ENCODE results near the gene CPNE6. TPM values are rescaled to one million over a fixed set of nuclear protein-coding genes. Genes with fewer than 3 reads are reported as not detected.
A peak's percentile ranks its signal among the peaks of the same experiment; 100 is the strongest.

CPNE6 gene
- total and polyA plus RNA-seq, 2 of the 13 experiments (the other 11 are each of a cell fraction or from before 2014, with no cell fraction given) = not detected

- TF ChIP-seq DZIP1 (CRISPR knock-in tag; IDR thresholded peaks at IDR 0.05) = peak; percentile 91; the same call in 1 of the 2 replicates
- TF ChIP-seq ZNF230 (CRISPR knock-in tag; IDR thresholded peaks at IDR 0.05) = peak; percentile 30; the same call in 1 of the 2 replicates
- no peak for TF ChIP-seq ZUFSP (CRISPR knock-in tag; IDR thresholded peaks at IDR 0.05; ENCODE audit: borderline replicate concordance)
These were observed 43.4 kb downstream of the CPNE6 start, which contains the start of the genes DCAF11 and NRL (continued) for GRCh38 chr14:24114532-24115421.

GRCh38 chr14:24115422-24116127, 44.2 kb downstream of the CPNE6 start:
- intact Hi-C loops (cut with micrococcal nuclease; ENCODE audit: unreplicated experiment) (loop anchor here (1.0 to 10.0 kb wide), 5 partner anchors 26 to 1021 kb away; partner anchors contain the start of genes ACIN1, BCL2L2, C14orf119 and EMC9), in situ Hi-C loops (cut with HindIII; ENCODE audit: extremely low pct_ligation_motif_present, low pct_unique_long_range_greater_than_20kb) (loop anchor here (25.0 kb wide), 1 partner anchor 1528 kb away; the partner anchor contains the start of genes ABHD4 and DAD1)
- H3K9me3 ChIP-seq (ENCODE audit: low read length) = no peaks in the 10 kb centered on the region
- no TSS peak for BruUV-seq (replicated peaks)
- no peaks in the 10 kb centered on the region; a peak in 1 of 5 replicates for H3K27me3 ChIP-seq (ENCODE audit: control insufficient read depth in 1 of 2, insufficient read depth in 2 of 2, low read length in 2 of 2)
- H4K20me1 ChIP-seq (ENCODE audit: insufficient read depth, low read length) = no peaks in the 10 kb centered on the region
- peaks cover 41% of the 10 kb centered on the region for H3K4me1 ChIP-seq (ENCODE audit: insufficient read depth, low read length)
- WGBS (ENCODE audit: low lambda C conversion rate) = 11% methylated on average over 14 of the region's 14 CpGs
- ChIA-PET CTCF (ENCODE audit: low intra/inter-chr PET ratio, low total read pairs) (no interaction called here), POLR2A (interaction anchor here (0.6 to 15.5 kb wide), 58 partner anchors 12 to 1349 kb away, joined by 3 to 977 read pairs (median 9); partner anchors contain the start of genes ACIN1, BCL2L2, C14orf119 and CARMIL3)
- peaks cover 36 to 41% of the 10 kb centered on the region in 2 experiments for H3K36me3 ChIP-seq (replicated peaks in 1 of 2; ENCODE audit: control insufficient read depth in 1 of 2, insufficient read depth in 2 of 2, low read length in 2 of 2)
- peak overlapping the region; percentile 92 for H3K4me2 ChIP-seq (ENCODE audit: low read depth, low read length)
- FAIRE-seq (no peak), DNase-seq (ENCODE audit: low spot score) (no peak), ATAC-seq (no peak)
- H3K79me2 ChIP-seq (ENCODE audit: insufficient read depth, low read length) = peaks cover 33% of the 10 kb centered on the region
- peak overlapping the region; percentile 65 to 96 (median 85) for H3K4me3 ChIP-seq (replicated peaks in 1 of 3; ENCODE audit: insufficient read depth in 1 of 3, low read depth in 2 of 3, low read length in 3 of 3)
- no peak overlapping the region for H2AFZ ChIP-seq (ENCODE audit: low read length)
- H3K27ac ChIP-seq (ENCODE audit: extremely low read length, insufficient read depth, low read length) = peak overlapping the region; percentile 98
- H3K9ac ChIP-seq (ENCODE audit: insufficient read depth, low read depth, low read length) = peak overlapping the region; percentile 99
- TF ChIP-seq HOXD1 (CRISPR knock-in tag; IDR thresholded peaks at IDR 0.05) (no peak), ZNF646 (CRISPR knock-in tag; IDR thresholded peaks at IDR 0.05) (no peak), DPF2 (CRISPR knock-in tag; IDR thresholded peaks at IDR 0.05; ENCODE audit: borderline replicate concordance, low read depth) (0 out of 2 replicates have a peak, but pooled peaks have one; percentile 41), ATM (IDR thresholded peaks at IDR 0.05; ENCODE audit: borderline replicate concordance) (no peak)

Measured in HepG2 (cell line).